Rectal smooth muscle tissue (tissue), 1 donor: ENCODE results near the gene COL12A1.

Experiments
- H3K27ac ChIP-seq: one replicate; pipeline ENCODE4 v1.7.0; 2013; ENCODE audit warnings: low read depth, low read length, inconsistent platforms
- H3K27me3 ChIP-seq: one replicate; pipeline ENCODE4 v1.7.0; 2013; ENCODE audit warnings: low read length; ENCODE audit not compliant: control insufficient read depth, insufficient read depth
- H3K36me3 ChIP-seq: one replicate; pipeline ENCODE4 v1.7.0; 2013; ENCODE audit warnings: low read length; ENCODE audit not compliant: control insufficient read depth, insufficient read depth
- H3K4me1 ChIP-seq: one replicate; pipeline ENCODE4 v1.7.0; 2013; ENCODE audit warnings: low read length; ENCODE audit not compliant: control insufficient read depth, insufficient read depth
- H3K4me3 ChIP-seq: one replicate; pipeline ENCODE4 v1.7.0; 2013; ENCODE audit warnings: low read length
- H3K9ac ChIP-seq: one replicate; pipeline ENCODE4 v1.7.0; 2013; ENCODE audit warnings: low read length

Gene COL12A1

DNA sequence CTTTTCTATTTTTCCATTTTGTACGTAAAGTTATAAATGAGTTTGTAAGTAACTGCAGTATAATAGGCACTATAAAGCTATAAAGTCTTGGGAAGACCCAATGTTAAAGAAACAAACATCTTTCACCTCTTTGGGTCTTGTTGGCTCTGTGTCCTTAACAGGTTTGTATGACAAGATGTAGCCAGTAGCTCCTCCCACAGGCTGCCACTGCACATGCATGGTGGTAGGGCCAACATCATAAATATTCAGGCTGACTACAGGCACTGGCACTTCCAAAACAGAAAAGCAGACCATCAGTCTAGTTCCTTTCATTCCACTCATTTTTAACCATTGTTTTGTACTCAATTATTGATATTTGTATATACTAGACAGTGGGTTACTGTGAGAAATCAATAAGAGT is 59.9 kb downstream of the COL12A1 start:
- Histone ChIP-seq H3K9ac (no peak overlapping the region), H3K36me3 (peaks cover 3% of the 10 kb centered on the region), H3K4me1 (no peaks in the 10 kb centered on the region), H3K27ac (no peak overlapping the region), H3K27me3 (no peaks in the 10 kb centered on the region), H3K4me3 (no peak overlapping the region)

DNA sequence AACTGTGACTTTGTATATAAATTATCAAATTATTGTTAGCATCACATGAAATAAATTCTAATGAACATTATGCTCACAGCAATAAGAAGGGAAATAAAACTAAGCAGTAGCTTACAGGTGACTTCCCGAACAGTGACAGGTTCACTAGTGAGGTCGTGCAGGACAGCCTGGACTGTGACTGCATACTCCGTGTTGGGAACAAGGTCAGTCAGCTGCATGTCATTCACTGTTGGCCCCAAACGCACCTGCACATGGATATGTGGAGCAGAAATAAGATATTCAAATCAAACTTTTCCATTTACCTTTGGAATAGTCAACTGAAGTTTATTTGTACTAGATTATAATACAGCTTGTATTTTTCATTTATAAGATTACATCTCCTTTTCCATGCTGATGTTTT is 60.6 kb downstream of the COL12A1 start:
- Histone ChIP-seq H3K4me3 (no peak overlapping the region), H3K4me1 (no peaks in the 10 kb centered on the region), H3K27me3 (no peaks in the 10 kb centered on the region), H3K9ac (no peak overlapping the region), H3K36me3 (peaks cover 3% of the 10 kb centered on the region), H3K27ac (no peak overlapping the region)

- H3K4me1 ChIP-seq, result no peaks in the 10 kb centered on the region
- no peak overlapping the region for H3K27ac ChIP-seq
- H3K27me3 ChIP-seq, result no peaks in the 10 kb centered on the region
- no peak overlapping the region for H3K4me3 ChIP-seq
- H3K36me3 ChIP-seq, result peaks cover 3% of the 10 kb centered on the region
- H3K9ac ChIP-seq, result no peak overlapping the region
These were observed 61.5 kb downstream of the COL12A1 start for GRCh38 chr6:75144386-75144785.

- Histone ChIP-seq H3K9ac (no peak overlapping the region), H3K4me1 (no peaks in the 10 kb centered on the region), H3K27ac (no peak overlapping the region), H3K27me3 (no peaks in the 10 kb centered on the region), H3K4me3 (no peak overlapping the region), H3K36me3 (peaks cover 3% of the 10 kb centered on the region)
These were observed 62.7 kb downstream of the COL12A1 start for GRCh38 chr6:75143191-75143590.

GRCh38 chr6:75142721-75143120 is 63.1 kb downstream of the COL12A1 start:
- H3K4me1 ChIP-seq, result no peaks in the 10 kb centered on the region
- peaks cover 3% of the 10 kb centered on the region for H3K36me3 ChIP-seq
- H3K4me3 ChIP-seq, result no peak overlapping the region
- no peak overlapping the region for H3K27ac ChIP-seq
- H3K9ac ChIP-seq, result no peak overlapping the region
- no peaks in the 10 kb centered on the region for H3K27me3 ChIP-seq

- no peak overlapping the region for H3K27ac ChIP-seq
- H3K9ac ChIP-seq, result no peak overlapping the region
- no peaks in the 10 kb centered on the region for H3K36me3 ChIP-seq
- no peaks in the 10 kb centered on the region for H3K27me3 ChIP-seq
- no peak overlapping the region for H3K4me3 ChIP-seq
- no peaks in the 10 kb centered on the region for H3K4me1 ChIP-seq
These were observed 70.0 kb downstream of the COL12A1 start for GRCh38 chr6:75135876-75136275.

- H3K4me3 ChIP-seq, result no peak overlapping the region
- no peak overlapping the region for H3K27ac ChIP-seq
- no peaks in the 10 kb centered on the region for H3K36me3 ChIP-seq
- no peak overlapping the region for H3K9ac ChIP-seq
- H3K27me3 ChIP-seq, result no peaks in the 10 kb centered on the region
- H3K4me1 ChIP-seq, result no peaks in the 10 kb centered on the region
These were observed 70.4 kb downstream of the COL12A1 start for GRCh38 chr6:75135450-75135849.

DNA sequence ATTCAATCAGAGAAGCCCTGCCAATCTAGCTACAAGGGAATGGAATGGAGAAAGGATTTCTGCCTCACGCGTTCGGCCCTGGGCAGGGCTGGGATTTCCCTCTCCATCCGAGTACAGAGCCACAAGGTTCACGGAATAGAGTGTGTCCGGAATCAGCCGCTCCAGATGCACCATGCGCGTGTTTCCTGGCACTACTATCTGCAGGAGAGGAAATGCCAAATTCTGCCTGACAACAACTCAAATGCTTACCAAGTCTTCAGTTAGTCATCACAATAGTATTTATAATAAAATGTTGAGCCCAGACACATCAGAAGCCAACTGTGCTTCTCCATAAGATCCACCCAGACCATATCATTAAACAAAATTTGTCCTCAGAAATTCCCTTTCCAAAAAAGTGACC is 75.1 kb downstream of the COL12A1 start:
- no peak overlapping the region for H3K4me3 ChIP-seq
- H3K9ac ChIP-seq, result no peak overlapping the region
- no peaks in the 10 kb centered on the region for H3K4me1 ChIP-seq
- no peak overlapping the region for H3K27ac ChIP-seq
- no peaks in the 10 kb centered on the region for H3K27me3 ChIP-seq
- no peaks in the 10 kb centered on the region for H3K36me3 ChIP-seq

- Histone ChIP-seq H3K27ac (no peak overlapping the region), H3K4me3 (no peak overlapping the region), H3K9ac (no peak overlapping the region), H3K36me3 (no peaks in the 10 kb centered on the region), H3K27me3 (no peaks in the 10 kb centered on the region), H3K4me1 (no peaks in the 10 kb centered on the region)
These were observed 76.8 kb downstream of the COL12A1 start for GRCh38 chr6:75128878-75129570.

DNA sequence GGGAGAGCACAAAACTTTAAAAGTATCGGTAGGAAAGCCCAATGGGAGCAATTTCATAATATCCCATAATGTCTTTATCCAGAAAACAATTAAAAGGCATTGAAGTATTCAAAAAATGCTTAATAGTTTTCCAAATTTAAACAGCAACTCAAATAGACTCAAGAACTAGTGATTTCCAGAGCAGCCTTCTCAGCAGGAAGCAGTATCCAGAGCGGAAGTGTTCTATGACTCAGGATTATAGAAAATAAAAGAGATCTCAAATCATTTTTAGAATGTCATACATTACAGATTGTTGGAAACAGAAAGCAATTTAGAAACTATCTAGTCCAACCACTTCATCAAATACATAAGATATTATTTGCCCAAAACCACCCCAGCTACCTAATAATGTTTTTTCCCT is 79.3 kb downstream of the COL12A1 start:
- H3K4me1 ChIP-seq, result no peaks in the 10 kb centered on the region
- H3K36me3 ChIP-seq, result no peaks in the 10 kb centered on the region
- no peak overlapping the region for H3K9ac ChIP-seq
- no peak overlapping the region for H3K27ac ChIP-seq
- H3K4me3 ChIP-seq, result no peak overlapping the region
- H3K27me3 ChIP-seq, result no peaks in the 10 kb centered on the region

- Histone ChIP-seq H3K9ac (no peak overlapping the region), H3K36me3 (no peaks in the 10 kb centered on the region), H3K27ac (no peak overlapping the region), H3K4me1 (no peaks in the 10 kb centered on the region), H3K27me3 (no peaks in the 10 kb centered on the region), H3K4me3 (no peak overlapping the region)
These were observed 80.9 kb downstream of the COL12A1 start for GRCh38 chr6:75124983-75125382.

- Histone ChIP-seq H3K36me3 (peaks cover 5% of the 10 kb centered on the region), H3K4me1 (no peaks in the 10 kb centered on the region), H3K27me3 (no peaks in the 10 kb centered on the region), H3K9ac (no peak overlapping the region), H3K4me3 (no peak overlapping the region), H3K27ac (no peak overlapping the region)
These were observed 81.8 kb downstream of the COL12A1 start for GRCh38 chr6:75124085-75124484.

GRCh38 chr6:75118925-75119515 is 86.8 kb downstream of the COL12A1 start:
- Histone ChIP-seq H3K4me1 (peaks cover 10% of the 10 kb centered on the region), H3K27me3 (no peaks in the 10 kb centered on the region), H3K4me3 (no peak overlapping the region), H3K27ac (no peak overlapping the region), H3K36me3 (peaks cover 7% of the 10 kb centered on the region), H3K9ac (no peak overlapping the region)
